Type B pancreatic cell (in vitro differentiated cells): ENCODE data around the gene MGAT1. TPM values are rescaled to one million over a fixed set of nuclear protein-coding genes. Genes with fewer than 3 reads are reported as not detected.

Source experiments
- DNase-seq: peaks from one replicate; pipeline ENCODE4 v3.0.0; 2021; ENCODE audit warnings: mixed read lengths; ENCODE audit not compliant: unreplicated experiment; ENCODE audit errors: extremely low spot score
- H3K27ac Mint-ChIP-seq: 2 replicates; pipeline ENCODE4 v1.8.0; 2021; ENCODE audit warnings: mild to moderate bottlenecking, mixed read lengths
- H3K27me3 Mint-ChIP-seq: 2 replicates; pipeline ENCODE4 v1.8.0; 2021; ENCODE audit warnings: mixed read lengths
- H3K36me3 Mint-ChIP-seq: 2 replicates; pipeline ENCODE4 v1.8.0; 2021; ENCODE audit warnings: mixed read lengths
- H3K4me1 Mint-ChIP-seq: one replicate; pipeline ENCODE4 v1.8.0; 2021; ENCODE audit warnings: mixed read lengths; ENCODE audit not compliant: unreplicated experiment
- H3K4me3 Mint-ChIP-seq: 2 replicates; pipeline ENCODE4 v1.8.0; 2021; ENCODE audit warnings: mild to moderate bottlenecking, mixed read lengths
- H3K9me3 Mint-ChIP-seq: 2 replicates; pipeline ENCODE4 v1.8.0; 2021; ENCODE audit warnings: mixed read lengths
- total RNA-seq: library from RNA; stranded (reverse); gene quantifications from 2 replicates; pipeline ENCODE4 v1.2.1, GENCODE V29; 2021; ENCODE audit warnings: low replicate concordance
- TF ChIP-seq, protein P1 (sequence below): fragments of 200-600 bp; sonication (generic); conservative IDR thresholded peaks from 2 replicates; pipeline ENCODE4 v1.5.0; 2021; ENCODE audit warnings: antibody characterized with exemption, mild to moderate bottlenecking

Gene MGAT1
- total RNA-seq, 1 donor from 2014 or later: 74.8 TPM

DNA sequence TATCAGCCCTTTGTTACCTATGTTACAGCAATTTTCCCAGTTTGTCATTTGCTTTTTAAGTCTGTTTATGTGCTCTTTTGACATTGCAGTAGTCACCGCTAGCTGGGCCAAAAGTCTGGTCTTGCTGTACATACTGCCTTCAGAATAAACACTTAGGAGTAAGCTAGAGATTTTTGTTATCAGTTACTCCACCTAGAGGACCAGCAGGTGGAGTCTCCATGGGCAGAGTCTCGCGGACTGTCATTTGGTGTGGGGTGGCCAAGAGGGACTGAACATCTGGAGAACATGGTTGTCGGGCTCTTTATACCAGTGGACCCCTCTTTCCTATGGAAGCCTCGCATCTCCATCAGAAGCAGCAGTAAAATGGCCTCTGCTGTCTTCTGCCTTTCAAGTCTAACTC lies 10.8 kb upstream of the MGAT1 start:
- no peak for DNase-seq
- no peaks in the 10 kb centered on the region for H3K36me3 Mint-ChIP-seq
- H3K9me3 Mint-ChIP-seq: no peaks in the 10 kb centered on the region
- TF ChIP-seq, protein P1, sequence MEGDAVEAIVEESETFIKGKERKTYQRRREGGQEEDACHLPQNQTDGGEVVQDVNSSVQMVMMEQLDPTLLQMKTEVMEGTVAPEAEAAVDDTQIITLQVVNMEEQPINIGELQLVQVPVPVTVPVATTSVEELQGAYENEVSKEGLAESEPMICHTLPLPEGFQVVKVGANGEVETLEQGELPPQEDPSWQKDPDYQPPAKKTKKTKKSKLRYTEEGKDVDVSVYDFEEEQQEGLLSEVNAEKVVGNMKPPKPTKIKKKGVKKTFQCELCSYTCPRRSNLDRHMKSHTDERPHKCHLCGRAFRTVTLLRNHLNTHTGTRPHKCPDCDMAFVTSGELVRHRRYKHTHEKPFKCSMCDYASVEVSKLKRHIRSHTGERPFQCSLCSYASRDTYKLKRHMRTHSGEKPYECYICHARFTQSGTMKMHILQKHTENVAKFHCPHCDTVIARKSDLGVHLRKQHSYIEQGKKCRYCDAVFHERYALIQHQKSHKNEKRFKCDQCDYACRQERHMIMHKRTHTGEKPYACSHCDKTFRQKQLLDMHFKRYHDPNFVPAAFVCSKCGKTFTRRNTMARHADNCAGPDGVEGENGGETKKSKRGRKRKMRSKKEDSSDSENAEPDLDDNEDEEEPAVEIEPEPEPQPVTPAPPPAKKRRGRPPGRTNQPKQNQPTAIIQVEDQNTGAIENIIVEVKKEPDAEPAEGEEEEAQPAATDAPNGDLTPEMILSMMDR: no peak
- peaks cover 71% of the 10 kb centered on the region for H3K4me1 Mint-ChIP-seq
- H3K4me3 Mint-ChIP-seq: peak overlapping the region; percentile 37
- H3K27me3 Mint-ChIP-seq: no peaks in the 10 kb centered on the region
- peak overlapping the region; percentile 29 for H3K27ac Mint-ChIP-seq

DNA sequence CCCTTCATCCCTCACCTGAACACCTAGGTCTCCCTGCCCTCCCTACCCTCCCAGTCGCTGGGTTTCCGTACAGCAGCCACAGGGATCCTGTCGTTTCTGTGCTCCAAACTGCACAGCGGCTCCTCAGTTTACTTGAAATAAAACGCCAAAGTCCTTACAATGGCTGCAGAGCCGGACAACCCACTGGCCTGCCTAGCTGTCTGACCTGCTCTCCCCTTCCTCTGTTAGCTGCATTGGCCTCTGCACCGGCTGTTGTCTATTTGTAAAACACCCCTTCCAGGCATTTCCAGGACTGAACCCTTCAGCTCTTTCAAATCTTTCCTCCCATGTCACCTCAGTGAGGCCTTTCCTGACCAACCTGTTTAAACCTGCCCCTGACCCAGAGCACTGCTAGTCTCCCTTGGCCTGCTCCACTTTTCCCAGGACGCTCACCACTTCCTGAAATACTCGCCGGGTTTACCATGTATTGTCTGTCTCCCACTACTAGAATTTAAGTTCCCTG lies 9.1 kb upstream of the MGAT1 start:
- Mint-ChIP-seq H3K9me3 (no peaks in the 10 kb centered on the region), H3K4me1 (peaks cover 72% of the 10 kb centered on the region), H3K36me3 (no peaks in the 10 kb centered on the region), H3K4me3 (peak overlapping the region; percentile 97), H3K27me3 (no peaks in the 10 kb centered on the region), H3K27ac (peak overlapping the region; percentile 95)
- TF ChIP-seq, protein P1: no peak
- no peak for DNase-seq

DNA sequence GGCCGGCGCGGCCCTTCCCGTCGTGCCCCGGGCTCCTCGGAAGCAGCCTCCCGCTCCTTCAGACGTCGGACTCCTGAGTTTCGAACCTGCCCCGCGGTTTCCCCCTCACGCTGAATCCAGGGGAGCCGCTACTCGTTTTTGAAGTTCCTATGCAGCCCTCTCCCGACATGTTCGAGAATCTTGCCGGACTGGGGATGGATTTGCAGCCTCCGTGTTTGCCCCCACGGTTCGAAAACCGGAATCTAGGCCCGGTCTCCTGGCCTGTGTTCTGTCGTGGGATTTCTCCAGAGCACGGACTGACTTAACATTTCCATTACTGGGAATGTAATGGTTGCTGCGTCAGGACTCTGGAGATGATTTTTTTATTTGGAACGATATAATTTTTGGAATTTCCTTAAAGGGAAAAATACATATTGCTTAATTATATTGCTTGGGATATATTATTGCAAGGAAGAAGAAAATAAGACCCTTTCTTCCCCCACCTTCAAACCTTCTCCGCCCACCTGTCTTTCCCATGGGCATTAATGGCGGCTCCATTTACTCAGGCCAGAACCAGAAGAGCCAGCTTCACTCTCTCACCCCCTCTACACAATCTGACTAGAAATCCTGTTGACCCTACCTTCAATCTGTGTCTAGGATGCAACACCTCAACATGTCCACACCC lies 8.5 kb upstream of the MGAT1 start:
- Mint-ChIP-seq H3K27me3 (no peaks in the 10 kb centered on the region), H3K36me3 (no peaks in the 10 kb centered on the region), H3K4me3 (peak overlapping the region; percentile 97), H3K27ac (peak overlapping the region; percentile 95), H3K4me1 (peaks cover 70% of the 10 kb centered on the region), H3K9me3 (no peaks in the 10 kb centered on the region)
- TF ChIP-seq, protein P1: no peak
- no peak for DNase-seq

DNA sequence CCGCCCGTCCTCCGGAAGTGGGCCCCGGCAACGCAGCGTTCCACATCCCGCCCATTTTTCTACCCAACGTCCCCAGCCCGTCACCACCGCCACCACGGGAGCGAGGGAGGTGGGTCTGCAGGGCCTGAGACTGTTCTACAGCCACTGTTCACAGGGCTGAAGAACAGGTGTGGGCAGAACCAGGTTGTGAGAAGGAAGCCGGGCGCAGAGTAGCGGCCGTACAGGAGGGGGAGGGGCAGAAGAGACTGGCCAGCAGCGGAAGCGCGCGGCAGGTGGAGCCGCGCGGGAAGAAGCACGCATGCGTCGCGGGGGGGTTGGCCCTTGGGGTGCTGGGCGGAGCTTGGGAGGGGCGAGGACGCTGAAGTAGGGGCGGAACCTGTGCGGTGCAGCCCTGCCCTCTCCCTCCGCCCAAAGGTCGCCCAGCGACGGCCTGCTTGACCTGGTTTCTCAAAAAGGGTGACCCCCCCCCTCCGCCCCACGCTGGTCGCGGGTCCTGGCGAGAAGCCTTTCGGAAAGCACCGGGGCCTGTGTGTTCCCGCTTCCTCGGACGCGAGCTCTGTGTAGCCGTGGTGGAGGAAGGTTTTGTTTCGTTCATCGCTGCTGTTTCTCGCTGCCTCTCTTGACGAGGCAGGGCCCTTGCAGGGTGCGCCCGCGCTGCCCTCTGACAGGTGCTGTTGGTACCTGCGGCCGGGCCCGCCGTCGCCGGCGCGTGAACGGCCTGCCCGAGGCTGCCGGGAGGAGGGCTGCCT lies 7.8 kb upstream of the MGAT1 start:
- TF ChIP-seq, protein P1: no peak
- Mint-ChIP-seq H3K4me1 (peaks cover 69% of the 10 kb centered on the region), H3K27ac (peak overlapping the region; percentile 95), H3K4me3 (peak overlapping the region; percentile 97), H3K36me3 (no peaks in the 10 kb centered on the region), H3K27me3 (no peaks in the 10 kb centered on the region), H3K9me3 (no peaks in the 10 kb centered on the region)
- peak; percentile 96 for DNase-seq

DNA sequence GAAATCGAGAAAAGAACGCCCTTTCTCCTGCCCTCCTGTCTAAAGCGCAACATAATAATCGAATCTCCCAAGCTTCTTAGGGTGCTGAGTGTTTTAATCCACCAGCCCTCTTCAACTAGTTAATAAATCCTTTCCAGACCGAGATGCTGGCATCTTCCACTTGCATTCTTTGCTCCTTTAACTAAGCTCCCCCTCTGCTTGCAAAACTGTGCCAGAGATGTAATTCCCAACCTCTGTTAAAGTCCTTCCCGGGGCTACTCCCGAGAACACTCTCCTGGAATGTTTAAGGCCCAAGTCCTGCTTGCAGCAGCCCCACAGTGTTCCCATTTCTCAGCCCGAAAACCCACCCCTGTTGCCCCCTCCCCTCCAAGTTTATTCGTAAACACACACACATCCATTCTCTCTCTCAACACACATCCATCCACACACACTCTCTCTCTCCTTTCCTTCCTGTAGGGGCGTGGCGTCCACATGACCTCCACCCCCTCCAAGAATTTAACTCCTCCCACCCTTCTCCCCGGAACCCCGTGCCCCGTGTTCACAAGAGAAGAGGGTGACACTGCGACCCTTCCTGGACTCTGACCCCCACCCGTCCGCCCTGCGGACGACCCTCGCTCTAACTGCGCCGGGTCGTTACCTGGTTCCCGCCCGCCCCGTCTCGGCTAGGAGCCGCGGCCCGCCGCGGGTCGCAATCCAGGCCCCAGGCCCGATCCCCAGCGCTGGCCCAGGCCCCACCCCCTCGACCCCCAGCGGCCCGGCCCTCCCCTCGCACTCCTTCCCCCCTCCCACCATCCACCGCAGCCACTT lies 7.0 kb upstream of the MGAT1 start:
- peaks cover 72% of the 10 kb centered on the region for H3K4me1 Mint-ChIP-seq
- no peaks in the 10 kb centered on the region for H3K9me3 Mint-ChIP-seq
- peak; percentile 91 for DNase-seq
- peak overlapping the region; percentile 97 for H3K4me3 Mint-ChIP-seq
- peaks cover 6% of the 10 kb centered on the region for H3K36me3 Mint-ChIP-seq
- TF ChIP-seq, protein P1: no peak
- peak overlapping the region; percentile 95 for H3K27ac Mint-ChIP-seq
- H3K27me3 Mint-ChIP-seq: no peaks in the 10 kb centered on the region
